GM19395 (cell line): Measurements from ENCODE around the gene LGALS9.
A peak's percentile ranks its signal among the peaks of the same experiment; 100 is the strongest.

ENCODE experiments used
- ATAC-seq: cut with Tn5 transposase; IDR thresholded peaks from one replicate; pipeline ENCODE4 v1.9.1; 2021; ENCODE audit warnings: mild to moderate bottlenecking, moderate library complexity; ENCODE audit not compliant: unreplicated experiment

Gene LGALS9

GRCh38 chr17:27630607-27631410, at the start of gene LGALS9:
TSS of gene LGALS9 (plus strand) at chr17:27631188. CDS start at chr17:27631266, 78 bp downstream.
- peak; percentile 55 for ATAC-seq

GRCh38 chr17:27582696-27583095, 48.3 kb upstream of the LGALS9 start:
- no peak for ATAC-seq

- ATAC-seq: no peak
Measured at GRCh38 chr17:27585153-27585681, 45.8 kb upstream of the LGALS9 start.

- no peak for ATAC-seq
Measured at GRCh38 chr17:27585792-27586191, 45.2 kb upstream of the LGALS9 start.

GRCh38 chr17:27586203-27586721, 44.7 kb upstream of the LGALS9 start:
- no peak for ATAC-seq

- no peak for ATAC-seq
Measured at GRCh38 chr17:27588354-27588753, 42.6 kb upstream of the LGALS9 start.

GRCh38 chr17:27590864-27591263, 40.1 kb upstream of the LGALS9 start:
- ATAC-seq: no peak

GRCh38 chr17:27591986-27592385, 39.0 kb upstream of the LGALS9 start:
- ATAC-seq: no peak

- no peak for ATAC-seq
Measured at GRCh38 chr17:27593232-27593856, 37.6 kb upstream of the LGALS9 start.

- no peak for ATAC-seq
Measured at GRCh38 chr17:27593857-27594255, 37.1 kb upstream of the LGALS9 start.

GRCh38 chr17:27595208-27595607, 35.8 kb upstream of the LGALS9 start:
- ATAC-seq: no peak

GRCh38 chr17:27596096-27596495, 34.9 kb upstream of the LGALS9 start:
- no peak for ATAC-seq

- ATAC-seq: no peak
Measured at GRCh38 chr17:27596566-27597187, 34.3 kb upstream of the LGALS9 start.

- no peak for ATAC-seq
Measured at GRCh38 chr17:27597188-27597580, 33.8 kb upstream of the LGALS9 start.

- ATAC-seq: no peak
Measured at GRCh38 chr17:27597783-27598320, 33.1 kb upstream of the LGALS9 start.

- no peak for ATAC-seq
Measured at GRCh38 chr17:27598337-27599050, 32.5 kb upstream of the LGALS9 start.

- no peak for ATAC-seq
Measured at GRCh38 chr17:27600471-27600870, 30.5 kb upstream of the LGALS9 start.

- no peak for ATAC-seq
Measured at GRCh38 chr17:27601069-27601974, 29.7 kb upstream of the LGALS9 start.

- no peak for ATAC-seq
Measured at GRCh38 chr17:27601975-27602302, 29.0 kb upstream of the LGALS9 start.
